Measurements from ENCODE around the gene VAMP5.
"Not testable (repeated sequence)": the region's sequence is repeated elsewhere in the genome, so short reads cannot be mapped to it uniquely, and the experiment has no call there.

VAMP5 gene

GRCh38 chr2:85549826-85550225 lies 34.4 kb upstream of the VAMP5 start:
- no peak for DNase-seq

DNA sequence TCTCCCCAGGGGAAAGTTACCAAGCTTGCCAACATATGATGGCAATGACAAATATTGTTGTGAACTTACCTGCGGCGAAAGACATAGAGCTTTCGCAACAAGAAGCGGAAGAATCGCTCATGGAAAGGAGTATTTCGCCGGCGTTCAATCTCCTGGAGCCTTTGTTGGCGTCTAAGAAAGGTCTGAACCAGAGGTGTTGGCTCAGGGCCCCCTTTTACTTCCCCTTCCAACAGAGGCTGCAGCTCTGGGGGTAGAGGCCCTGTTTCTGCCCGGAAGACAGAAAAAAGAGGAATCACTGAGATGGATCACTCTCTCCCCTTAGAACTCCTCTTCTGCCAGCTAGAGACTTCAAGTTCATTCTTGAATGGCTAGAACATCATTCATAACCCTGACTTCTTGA lies 33.7 kb upstream of the VAMP5 start:
- DNase-seq = no peak
- intact Hi-C loops (cut with DNase I) = no loop called here

More at GRCh38 chr2:85549826-85550225, 34.4 kb upstream of the VAMP5 start:
- intact Hi-C loops (cut with DNase I) = no loop called here

DNA sequence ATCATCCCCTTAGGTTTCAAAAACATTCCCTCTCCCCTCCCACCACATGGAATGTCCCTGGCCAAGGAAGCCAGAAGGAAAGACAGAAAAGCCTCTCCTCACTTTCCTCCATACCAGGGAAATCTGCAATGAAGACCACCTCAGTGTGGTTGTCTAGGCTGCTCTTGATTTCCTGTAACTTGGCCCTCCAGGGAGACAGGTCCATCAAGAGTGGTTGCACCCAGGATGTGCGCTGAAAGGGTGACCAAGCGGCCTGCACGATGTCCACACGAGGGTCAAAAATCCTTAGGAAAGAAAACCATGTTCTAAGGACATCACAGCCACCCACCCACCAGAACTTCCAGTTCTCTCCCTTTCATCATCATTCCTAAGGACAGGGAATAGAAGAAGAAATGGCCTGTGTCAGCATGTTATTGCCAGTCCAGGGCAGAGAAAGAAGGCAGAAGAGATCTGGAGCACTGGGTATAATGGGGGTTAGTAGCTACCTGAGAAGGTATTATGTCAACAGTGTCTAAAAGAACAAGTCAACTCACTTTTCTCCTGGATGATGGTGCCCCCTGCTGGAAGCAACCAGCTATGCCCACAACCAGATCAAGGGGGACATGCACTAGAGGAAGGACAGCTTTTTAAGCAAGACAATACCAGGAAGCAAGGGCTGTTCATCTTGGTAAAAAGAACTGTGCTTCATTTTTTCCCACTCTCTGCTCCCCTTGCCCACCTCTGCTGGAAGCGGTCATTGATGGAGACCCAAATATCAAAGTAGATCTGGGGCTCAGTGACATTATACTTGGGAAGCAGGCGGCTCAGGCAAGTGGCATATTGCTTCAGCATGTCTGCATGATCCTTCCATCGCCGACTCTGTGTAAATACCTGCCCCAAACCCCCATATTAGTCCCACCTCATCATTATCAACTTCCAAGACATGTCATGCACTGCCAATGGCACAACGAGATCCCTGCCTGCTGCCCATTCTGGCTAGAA lies 32.2 kb upstream of the VAMP5 start:
- DNase-seq = peak; percentile 57 to 96 (median 89)
- intact Hi-C loops (cut with DNase I) = loop anchor here (1.0 kb wide), 1 partner anchor 132 kb away; no protein-coding TSS in a partner anchor

GRCh38 chr2:85553184-85553583 lies 31.0 kb upstream of the VAMP5 start:
- intact Hi-C loops (cut with DNase I) = no loop called here
- peak in 1 of 10 donors; percentile 75 for DNase-seq

GRCh38 chr2:85554980-85555612 lies 29.1 kb upstream of the VAMP5 start:
- intact Hi-C loops (cut with DNase I) = no loop called here
- no peak for DNase-seq

- intact Hi-C loops (cut with DNase I) = no loop called here
- DNase-seq = no peak
Observed at GRCh38 chr2:85557130-85557529, 27.1 kb upstream of the VAMP5 start.

- intact Hi-C loops (cut with DNase I) = no loop called here
- no peak for DNase-seq
Observed at GRCh38 chr2:85558160-85558559, 26.1 kb upstream of the VAMP5 start.

DNA sequence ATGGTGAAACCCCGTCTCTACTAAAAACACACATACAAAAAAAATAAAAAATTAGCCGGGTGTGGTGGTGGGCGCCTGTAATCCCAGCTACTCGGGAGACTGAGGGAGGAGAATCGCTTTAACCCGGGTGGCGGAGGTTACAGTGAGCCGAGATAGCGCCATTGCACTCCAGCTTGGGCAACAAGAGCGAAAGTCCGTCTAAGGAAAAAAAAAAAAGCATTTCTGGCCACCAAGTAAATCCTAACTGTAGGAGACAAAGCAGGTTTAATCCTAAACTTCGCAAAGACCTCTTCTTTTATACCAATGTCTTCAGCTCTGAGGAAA lies 23.9 kb upstream of the VAMP5 start:
- intact Hi-C loops (cut with DNase I) = loop anchor here (2.0 kb wide), 1 partner anchor 34 kb away; the partner anchor contains the start of gene RNF181
- not testable (repeated sequence) for DNase-seq

DNA sequence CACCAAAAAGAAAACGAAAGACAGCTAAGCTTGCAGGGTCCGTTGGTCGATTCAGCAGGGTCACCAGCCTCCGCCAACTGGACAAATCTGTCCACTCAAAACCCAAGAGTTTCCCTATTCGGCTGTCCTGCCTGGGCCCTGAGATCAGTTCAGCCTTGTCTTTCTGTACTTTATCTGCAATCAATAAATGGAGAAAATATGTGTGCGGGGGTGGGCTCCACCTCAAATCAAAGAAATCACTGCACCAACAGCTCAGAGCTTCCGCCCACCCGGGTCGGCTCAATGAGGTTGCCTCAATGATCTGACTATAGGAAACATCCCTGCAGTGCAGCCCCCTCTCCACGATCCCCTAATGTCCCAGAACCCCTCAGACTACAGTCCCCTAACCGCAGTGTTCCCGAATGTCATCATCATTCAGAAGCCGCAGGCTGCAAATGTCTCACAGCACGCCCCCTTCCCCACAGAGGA lies 23.4 kb upstream of the VAMP5 start:
- intact Hi-C loops (cut with DNase I) = loop anchor here (2.0 kb wide), 1 partner anchor 34 kb away; the partner anchor contains the start of gene RNF181

DNA sequence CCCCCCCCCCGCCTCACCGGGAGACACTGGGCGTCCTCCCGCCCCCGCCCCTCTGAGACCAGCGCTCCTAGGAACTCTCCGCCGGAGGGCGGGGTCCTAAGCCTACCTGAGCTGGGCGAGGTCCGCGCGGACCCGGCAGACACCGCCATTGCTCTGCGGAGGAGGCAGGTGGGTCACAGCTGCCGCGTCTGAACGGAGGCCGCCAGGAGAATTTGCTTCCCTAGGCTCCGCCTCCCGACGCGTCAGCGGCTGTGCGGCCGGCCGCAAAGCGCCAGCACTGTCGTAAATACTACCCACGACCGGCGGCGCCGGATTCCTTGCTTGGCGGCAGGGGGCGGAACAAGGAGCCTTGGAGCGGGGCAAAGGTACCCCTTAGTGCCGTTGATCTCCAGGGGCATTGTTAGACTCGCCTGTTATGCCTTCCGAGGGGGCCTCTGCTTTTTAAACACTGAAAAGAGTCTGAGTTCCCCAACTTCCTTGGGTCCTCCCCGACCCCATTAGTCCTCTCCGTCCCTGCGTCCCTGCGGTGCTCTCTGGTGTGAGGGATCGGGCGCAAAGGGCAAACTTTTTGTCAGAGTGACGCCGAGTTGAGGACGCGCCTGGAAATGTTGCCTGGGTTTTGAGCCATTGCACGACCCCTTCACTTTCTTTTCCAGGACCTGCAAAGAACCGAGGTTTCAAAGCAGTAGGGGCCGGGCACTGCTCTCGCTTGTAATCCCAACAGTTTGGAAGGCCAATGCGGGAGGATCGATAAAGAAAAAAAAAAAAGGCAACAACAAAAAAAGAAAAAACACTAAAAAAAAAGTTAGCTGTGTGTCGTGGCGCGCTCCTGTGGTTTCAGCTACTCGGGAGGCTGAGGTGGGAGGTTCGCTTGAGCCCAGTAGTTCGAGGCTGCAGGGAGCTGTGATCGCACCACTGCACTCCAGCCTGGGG lies 22.7 kb upstream of the VAMP5 start, which contains the start of gene GGCX:
Gene GGCX (minus strand): TSS at position 214 of the 933 bp plus-strand sequence. CDS start 65 bp downstream, at position 149.
- DNase-seq = peak; percentile 93 to 98 (median 95)
- intact Hi-C loops (cut with DNase I) = loop anchor here (2.0 kb wide), 1 partner anchor 33 kb away; the partner anchor contains the start of gene RNF181

More for the DNA sequence above, 23.4 kb upstream of the VAMP5 start:
- no peak for DNase-seq

DNA sequence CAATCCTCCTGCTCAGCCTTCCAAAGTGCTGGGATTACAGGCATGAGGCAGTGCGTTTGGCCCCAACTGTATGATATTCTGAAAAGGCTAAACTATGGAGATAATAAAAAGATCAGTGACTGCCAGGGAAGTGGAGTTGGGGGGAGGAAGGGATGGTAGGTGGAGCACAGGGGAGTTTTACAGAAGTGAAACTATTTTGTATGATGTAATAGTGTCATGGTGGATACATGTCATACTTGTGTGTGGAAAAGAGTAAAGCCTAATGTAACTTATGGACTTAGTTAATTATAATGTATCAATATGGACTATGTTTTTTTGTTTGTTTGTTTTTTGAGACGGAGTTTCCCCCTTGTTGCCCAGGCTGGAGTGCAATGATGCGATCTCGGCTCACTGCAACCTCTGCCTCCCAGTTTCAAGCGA lies 20.1 kb upstream of the VAMP5 start:
- intact Hi-C loops (cut with DNase I) = no loop called here
- DNase-seq = no peak

GRCh38 chr2:85566265-85566664 lies 18.0 kb upstream of the VAMP5 start:
- no peak for DNase-seq
- intact Hi-C loops (cut with DNase I) = no loop called here

DNA sequence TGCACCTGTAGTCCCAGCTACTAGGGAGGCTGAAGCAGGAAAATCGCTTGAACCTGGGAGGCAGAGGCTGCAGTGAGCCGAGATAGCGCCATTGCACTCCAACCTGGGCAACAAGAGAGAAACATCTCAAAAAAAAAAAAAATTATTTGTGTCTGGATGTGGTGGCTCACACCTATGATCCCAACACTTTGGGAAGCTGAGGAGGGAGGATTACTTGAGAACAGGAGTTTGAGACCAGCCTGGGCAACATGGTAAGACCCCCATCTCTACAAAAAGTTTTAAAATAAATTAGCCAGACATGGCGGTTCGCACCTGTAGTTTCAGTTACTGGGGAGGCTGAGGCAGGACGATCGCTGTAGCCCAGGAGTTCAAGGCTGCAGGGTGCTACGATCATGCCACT lies 8.5 kb upstream of the VAMP5 start:
- DNase-seq = peak in 1 of 10 donors; percentile 5
- intact Hi-C loops (cut with DNase I) = no loop called here

- intact Hi-C loops (cut with DNase I) = no loop called here
- peak in 1 of 10 donors; percentile 5 for DNase-seq
Observed at GRCh38 chr2:85577063-85577385, 7.2 kb upstream of the VAMP5 start.

DNA sequence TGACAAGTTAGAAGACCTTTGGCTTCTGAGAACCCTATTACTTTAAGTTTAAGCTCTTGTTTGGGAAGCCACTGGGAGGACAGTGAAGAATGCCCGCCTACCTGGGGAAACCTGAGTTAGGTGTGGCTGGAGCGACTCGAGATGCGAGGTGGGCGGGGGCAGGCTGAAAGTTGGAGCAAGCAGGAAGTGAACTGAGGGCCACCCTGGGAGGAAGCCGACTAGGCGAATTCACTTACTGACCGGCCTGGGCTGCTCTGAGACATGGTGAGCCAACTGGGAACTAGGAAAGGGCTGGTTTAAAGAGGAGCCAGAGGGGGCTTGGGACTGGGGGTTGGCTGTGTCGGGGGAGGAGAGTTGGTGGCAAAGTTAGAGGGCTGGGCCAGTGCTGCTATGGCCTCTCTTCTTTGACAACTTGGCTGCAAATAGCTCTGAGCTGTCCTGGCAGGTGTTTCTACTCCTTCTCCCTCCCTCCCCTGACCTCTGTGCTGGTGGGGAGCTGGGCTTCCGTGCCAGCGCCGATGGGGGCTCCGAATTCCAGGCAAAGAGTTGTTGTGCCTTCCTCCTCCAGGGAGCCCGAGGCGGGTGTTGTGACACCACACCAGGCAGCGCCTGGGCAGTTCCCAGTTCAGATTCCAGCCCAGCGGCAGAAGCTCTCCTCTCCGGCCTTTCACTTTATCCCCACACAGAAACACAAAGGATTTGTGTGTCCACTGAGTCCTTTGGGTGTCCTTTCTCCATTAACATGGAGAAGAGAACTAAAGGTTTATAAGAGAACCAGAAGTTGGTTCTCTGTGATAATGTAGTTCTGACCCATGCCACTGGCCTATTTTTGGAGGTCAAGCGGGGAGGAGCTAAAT lies 6.6 kb upstream of the VAMP5 start, which contains the start of gene VAMP8:
Gene VAMP8 (plus strand): TSS at position 201 of the 857 bp plus-strand sequence. CDS start 61 bp downstream, at position 262.
- DNase-seq = peak in 1 of 10 donors; percentile 74
- intact Hi-C loops (cut with DNase I) = no loop called here

DNA sequence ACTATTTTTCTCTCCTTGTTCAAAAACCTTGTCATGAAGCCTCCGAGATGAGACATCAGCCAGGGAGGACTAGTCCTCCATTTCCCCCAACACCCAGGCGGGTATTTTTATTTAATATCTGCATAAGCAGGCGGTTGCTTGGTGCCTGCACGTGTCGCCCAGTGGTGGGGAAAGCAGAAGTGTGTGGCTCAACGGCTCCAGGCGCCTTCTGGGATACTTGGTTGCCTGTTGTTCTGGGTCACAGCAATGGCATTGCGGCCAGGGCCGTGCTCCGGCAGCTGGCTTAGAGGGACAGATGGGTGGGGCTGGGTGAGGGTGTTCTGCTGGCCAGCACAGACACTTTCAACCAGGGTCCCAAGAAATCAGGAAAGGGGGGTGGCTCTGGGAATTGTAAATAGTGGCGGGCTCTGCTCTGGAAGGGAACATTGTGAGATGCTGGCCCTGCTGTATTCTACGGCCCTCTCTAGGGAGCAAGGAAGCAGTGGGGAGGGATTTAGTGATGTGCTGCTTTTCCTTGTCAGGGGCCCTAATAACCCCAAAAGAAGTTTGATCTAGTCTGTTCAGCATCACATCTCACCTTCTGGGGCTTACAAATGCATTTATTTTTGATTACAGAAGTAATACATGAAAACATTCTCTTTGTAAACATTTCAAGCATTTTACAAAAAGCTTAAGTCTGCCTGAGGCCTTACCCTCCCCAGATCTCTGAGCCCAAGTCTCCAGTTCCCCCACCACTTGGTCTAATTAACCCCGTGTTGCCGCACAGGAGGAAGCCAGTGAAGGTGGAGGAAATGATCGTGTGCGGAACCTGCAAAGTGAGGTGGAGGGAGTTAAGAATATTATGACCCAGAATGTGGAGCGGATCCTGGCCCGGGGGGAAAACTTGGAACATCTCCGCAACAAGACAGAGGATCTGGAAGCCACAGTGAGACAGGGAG lies 5.7 kb upstream of the VAMP5 start:
- intact Hi-C loops (cut with DNase I) = no loop called here
- DNase-seq = peak in 1 of 10 donors; percentile 63

DNA sequence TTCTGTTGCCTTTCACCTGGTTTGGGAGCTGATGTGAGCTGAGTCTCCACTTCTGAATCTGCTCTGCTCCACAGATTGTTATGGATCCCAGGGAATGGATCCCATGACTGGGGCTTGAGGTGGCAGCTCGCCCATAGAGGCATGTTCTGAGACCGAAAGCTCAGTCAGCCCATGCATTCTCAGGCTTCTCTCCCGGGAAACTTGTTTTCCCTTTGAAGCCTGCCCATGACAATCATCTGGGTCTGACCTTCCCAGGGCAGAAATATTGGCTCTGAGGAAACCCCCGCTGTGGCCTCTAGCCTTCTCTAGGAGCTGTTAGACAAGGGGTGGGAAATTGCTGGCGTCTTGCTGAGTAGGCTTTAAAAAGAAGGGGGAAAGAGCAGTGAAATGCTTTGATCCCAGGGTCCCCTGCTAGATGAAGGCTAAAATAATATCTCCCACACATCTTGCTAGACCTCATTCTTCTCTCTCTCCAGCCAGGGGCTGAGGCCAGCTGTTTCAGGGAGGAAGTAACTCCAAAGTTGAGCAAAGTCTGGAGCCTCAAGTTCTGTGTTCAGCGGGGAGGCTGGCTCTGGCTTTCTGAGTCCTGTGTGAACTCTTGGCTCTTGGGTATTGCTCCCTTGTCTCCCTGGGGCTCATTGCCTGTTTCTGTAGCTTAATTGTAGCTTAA lies 4.8 kb upstream of the VAMP5 start:
- peak in 1 of 10 donors; percentile 44 for DNase-seq
- intact Hi-C loops (cut with DNase I) = no loop called here

All from posterior cingulate gyrus (tissue), 11 donors.